ENCODE data around the gene EXOC4.
"Not testable (repeated sequence)": the region's sequence is repeated elsewhere in the genome, so short reads cannot be mapped to it uniquely, and the experiment has no call there.

The EXOC4 gene

DNA sequence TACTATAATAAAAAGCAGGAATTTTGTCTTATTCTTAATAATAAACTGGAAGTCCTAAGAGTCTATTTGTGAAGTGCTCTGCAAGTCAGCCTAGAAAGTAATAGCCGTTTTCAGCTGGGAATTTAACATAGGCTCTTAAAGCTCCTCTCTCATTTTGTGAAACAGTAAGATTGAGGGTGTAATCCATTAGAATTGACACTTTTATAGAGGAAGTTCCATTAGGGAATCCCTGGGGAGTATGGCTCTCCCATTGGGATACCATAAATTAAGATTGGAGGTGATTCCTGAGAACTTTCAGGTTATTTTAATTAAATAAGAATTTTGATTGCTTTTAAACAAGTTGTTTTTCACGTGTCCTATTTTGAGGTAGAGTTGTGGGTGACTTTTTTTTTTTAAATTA lies 68.0 kb downstream of the EXOC4 start:
- DNase-seq, result no peak

GRCh38 chr7:133321366-133321765 lies 68.5 kb downstream of the EXOC4 start:
- DNase-seq, result not testable (repeated sequence)

DNA sequence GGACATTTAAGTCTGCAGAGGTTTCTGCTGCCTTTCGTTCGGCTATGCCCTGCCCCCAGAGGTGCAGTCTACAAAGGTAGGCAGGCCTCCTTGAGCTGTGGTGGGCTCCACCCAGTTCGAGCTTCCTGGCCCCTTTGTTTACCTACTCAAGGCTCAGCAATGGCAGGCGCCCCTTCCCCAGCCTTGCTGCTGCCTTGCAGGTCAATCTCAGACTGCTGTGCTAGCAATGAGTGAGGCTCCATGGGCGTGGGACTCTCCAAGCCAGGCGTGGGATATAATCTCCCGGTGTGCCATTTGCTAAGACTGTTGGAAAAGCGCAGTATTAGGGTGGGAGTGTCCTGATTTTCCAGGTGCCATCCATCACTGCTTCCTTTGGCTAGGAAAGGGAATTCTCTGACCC lies 73.9 kb downstream of the EXOC4 start:
- DNase-seq, result not testable (repeated sequence)

DNA sequence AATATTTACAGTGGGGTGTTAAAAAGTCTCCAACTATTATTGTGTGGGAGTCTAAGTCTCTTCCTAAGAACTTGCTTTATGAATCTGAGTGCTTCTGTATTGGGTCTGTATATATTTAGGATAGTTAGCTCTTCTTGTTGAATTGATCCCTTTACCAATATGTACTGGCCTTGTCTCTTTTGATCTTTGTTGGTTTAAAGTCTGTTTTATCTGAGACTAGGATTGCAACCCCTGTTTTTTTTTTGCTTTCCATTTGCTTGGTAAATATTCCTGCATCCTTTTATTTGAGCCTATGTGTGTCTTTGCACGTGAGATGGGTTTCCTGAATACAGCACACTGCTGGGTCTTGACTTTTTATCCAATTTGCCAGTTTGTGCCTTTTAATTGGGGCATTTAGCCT lies 75.1 kb downstream of the EXOC4 start:
- not testable (repeated sequence) for DNase-seq

GRCh38 chr7:133330085-133330484 lies 77.2 kb downstream of the EXOC4 start:
- no peak for DNase-seq

DNA sequence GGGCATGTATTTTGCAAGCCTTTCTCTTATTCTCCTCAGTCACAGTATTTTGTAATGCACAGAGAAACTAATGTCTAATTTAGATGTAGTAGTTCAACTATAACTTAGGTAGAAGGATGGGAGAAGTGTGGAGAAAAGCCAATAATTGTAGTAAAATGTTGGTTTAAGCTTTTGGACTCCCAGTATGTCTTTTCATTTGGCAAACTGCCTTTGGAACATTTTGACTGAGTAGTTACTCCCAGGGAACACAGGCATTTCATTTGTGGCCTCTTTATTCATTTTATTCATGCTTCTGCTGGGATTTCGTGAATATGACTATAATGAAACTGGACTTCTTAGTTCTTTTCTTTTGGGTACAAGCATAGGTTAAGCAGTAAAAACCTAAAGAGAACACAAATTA lies 79.0 kb downstream of the EXOC4 start:
- DNase-seq, result no peak

- no peak for DNase-seq
These were observed 86.9 kb downstream of the EXOC4 start for GRCh38 chr7:133339772-133340171.

GRCh38 chr7:133344275-133344674 lies 91.4 kb downstream of the EXOC4 start:
- DNase-seq, result peak in 1 of 2 donors; percentile 1

DNA sequence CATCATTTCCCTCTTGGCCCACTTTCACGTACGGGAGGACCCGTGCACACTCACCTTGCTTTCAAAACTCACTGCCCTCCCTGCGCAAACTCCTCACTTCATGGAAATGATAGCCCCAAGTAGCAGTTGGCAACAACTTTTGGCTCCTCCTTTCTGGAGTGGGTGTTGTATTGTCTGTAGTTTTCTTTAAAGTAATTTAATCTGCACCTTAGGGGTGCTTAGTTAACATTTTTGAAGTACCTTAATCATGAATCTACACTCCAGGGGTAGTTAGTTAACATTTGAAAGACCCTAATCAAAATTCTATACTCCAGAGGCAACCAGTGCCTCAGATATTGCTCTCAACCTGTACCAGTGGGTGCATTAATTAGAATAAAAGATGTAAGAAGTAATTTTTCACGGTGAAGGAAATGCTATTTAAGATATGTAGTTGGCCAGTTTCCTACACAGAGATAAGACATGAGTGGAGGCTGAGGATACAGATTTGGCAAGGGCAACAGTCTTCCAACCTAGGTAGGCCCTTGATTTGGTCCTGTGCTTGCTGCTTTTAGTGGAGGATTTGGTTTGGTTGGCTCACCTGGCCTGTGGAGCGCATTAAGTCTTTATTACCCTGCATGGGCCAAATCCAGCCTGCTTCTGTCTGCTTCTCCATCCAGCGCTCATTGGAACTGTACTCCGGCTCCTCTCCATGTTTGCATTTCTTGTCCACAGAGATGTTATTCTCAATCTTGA lies 93.0 kb downstream of the EXOC4 start:
- no peak for DNase-seq

DNA sequence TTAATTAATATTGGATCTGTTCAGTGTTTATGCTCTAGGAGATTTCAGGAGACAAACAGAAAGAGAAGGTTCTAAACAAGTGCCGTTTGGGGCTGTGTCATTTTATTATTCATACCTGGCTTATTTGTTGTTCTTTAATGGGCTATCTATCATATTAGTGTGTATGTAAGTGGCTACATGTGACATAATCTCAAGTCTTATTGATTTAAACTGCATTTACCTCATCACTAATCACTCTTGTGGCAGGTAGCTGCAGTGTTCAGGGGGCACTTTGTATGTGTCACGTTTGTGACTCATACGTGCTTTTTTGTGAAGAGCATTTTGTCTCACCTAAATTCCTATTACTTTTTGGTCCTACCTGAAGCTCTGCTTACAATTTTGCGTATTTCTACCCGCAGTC lies 95.4 kb downstream of the EXOC4 start:
- no peak for DNase-seq

- DNase-seq, result no peak
These were observed 96.2 kb downstream of the EXOC4 start for GRCh38 chr7:133349101-133349500.

DNA sequence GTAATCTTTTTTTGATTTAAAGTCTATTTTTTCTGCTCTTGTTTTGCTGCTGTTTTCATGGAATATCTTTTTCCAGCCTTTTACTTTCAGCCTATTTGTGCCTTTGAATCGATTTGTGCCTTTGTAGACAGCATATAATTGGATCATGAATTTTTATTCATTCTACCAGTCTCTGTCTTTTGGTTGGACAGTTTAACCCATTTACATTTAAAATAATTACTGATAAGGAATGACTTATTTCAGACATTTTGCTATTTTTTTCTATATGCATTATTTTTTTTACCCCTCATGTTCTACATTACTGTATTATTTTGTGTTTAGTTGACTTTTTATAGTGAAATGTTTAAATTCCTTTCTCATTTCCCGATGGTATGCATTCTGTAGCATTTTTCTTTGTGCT lies 99.6 kb downstream of the EXOC4 start:
- DNase-seq, result no peak

DNA sequence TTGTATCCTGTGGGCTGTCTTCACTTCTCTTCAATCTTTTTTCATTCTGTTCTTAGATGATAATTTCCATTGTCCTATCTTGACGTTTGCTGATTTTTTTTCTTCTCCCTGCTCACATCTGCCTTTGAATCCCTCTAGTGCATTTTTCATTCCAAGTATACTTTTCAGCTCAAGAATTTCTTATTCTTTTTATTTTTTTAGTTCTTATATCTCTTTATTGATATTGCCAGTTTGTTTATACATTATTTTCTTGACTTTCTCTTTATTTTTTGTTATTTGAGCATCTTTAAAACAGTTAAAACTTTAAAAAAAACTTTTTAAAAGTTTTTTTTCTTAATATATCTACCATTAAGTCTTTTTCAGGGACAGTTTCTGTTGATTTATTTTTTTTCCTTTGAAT lies 100.9 kb downstream of the EXOC4 start:
- no peak for DNase-seq

DNA sequence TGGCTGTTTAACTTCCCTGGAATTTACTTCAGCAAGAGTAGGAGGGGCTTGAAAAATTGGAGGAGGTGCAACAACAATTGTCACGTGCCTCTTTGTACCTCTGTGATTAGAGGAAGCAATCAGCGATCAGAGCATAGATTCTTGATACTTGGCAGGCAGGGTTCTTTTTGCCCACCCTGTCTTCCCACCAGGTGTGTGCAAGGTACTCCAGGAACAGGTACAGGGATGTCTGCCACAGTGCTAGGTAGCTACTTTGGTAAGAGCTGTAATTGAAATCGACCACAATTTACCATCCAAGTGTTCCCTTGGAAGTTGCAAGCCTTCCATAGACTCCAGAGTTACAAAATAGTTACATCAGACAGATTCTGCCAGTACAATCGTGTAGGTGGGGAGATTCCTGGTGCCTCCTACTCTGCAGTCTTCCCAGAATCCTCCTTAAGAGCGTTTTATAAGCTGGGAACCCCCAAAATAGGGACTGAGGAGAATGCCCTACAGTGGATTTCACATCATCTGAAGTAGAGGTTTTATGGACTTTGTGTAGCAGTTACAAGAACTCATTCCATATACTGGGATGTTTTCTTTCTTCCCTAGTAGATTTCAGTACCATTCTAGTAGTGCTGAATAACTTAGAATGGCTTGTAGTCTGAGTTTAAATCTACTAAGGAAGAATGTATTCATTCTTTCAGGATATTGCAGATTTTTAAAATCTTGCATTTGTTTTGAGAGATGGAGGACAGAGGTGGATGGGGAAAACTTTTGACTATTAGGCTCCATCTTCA lies 101.9 kb downstream of the EXOC4 start:
- DNase-seq, result no peak

- no peak for DNase-seq
These were observed 102.4 kb downstream of the EXOC4 start for GRCh38 chr7:133355325-133355708.

DNA sequence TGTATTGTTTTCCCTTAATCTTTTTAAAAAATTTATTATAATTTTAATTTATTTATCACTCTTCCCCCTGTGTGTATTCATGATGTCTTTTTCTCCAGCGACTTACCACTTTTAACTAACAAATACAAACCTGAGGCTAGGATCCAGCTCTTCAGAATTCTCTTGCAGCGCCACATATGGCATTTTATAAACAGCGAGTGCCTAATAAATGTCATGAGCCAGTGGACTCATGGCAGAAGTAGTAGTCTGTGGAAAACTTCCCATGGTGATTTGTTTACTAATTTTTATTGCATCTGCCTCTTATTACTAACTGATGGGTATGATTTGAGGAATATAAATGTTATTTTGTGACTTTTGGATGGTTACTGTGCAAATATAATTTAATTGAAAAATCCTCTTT lies 102.9 kb downstream of the EXOC4 start:
- no peak for DNase-seq

GRCh38 chr7:133358708-133359107 lies 105.8 kb downstream of the EXOC4 start:
- DNase-seq, result no peak

- DNase-seq, result no peak
These were observed 106.6 kb downstream of the EXOC4 start for GRCh38 chr7:133359449-133359848.

GRCh38 chr7:133360201-133360600 lies 107.3 kb downstream of the EXOC4 start:
- DNase-seq, result no peak

- no peak for DNase-seq
These were observed 108.9 kb downstream of the EXOC4 start for GRCh38 chr7:133361806-133362205.

DNA sequence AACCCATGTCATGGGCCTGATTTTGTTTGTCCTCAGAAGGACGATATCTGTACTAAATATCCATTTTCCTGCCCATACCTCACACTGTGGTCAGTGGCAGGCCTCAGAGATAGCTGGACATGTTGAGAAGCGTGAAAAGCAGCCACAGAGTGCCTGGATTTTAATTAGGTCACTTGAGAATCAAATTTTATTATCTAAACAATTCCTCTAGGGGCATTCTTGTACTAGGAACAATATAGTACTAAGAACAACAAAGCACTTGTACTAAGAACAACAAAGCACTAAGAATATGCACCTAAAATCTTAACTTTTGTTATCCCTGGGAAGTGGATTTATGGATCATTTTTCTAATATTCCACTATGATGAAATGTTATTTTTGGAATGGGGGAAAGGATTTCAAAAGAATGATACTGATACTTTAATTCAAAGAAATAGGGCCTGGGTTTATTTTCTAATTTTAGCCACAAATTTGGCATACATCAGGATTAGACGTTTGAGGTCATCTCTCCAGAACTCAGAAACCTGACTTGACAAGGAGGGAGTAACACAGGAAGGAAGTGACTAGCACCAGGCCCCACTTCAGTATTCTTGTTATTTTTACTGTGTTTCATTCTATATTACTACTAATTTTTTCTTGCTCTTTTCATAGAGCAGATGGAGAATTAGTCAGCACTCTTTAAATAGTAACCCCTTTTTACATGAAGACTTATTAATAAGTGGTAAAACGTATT lies 112.2 kb downstream of the EXOC4 start:
- DNase-seq, result peak in 1 of 2 donors; percentile 13

GRCh38 chr7:133365917-133366316 lies 113.0 kb downstream of the EXOC4 start:
- no peak for DNase-seq

DNA sequence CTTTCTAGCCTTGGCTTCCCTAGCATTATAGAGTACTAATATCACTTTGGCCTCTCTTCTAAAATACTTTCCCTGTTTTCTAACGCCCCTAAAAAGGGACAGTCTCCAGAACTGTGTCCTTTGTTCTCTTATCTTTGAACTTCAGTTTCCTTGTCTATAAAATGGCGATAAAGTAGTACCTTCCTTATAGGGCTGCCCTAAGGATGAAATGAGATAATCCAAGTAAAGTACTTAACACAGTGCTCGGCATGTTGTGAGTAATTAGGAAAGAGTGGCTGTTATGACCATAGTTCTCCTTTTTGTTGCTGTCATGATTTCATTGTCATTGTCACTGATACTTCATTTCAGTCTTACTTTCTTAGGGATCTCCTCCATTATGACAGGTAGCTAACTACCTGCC lies 114.7 kb downstream of the EXOC4 start:
- DNase-seq, result no peak

DNA sequence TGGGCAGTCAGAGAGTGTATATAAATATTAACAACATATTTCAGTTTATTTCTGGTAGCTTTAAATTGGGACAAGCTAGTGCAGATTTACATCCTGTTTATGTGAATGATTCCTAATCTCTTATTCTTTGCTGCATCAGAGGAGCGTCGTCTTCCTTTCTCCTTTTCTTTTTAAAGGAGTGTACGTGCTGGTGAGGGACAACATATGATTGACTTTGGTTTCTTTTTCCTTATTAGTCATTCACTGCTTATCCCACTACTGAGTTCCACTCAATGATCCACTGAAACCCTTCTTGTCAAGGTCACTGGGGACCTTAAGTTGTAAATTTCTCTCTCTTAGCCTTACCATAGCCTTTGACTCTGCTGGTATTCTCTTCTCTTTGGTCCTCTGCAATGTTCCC lies 116.3 kb downstream of the EXOC4 start:
- DNase-seq, result no peak
